Measurements from ENCODE around the gene VAV1. TPM values are rescaled to one million over a fixed set of nuclear protein-coding genes. Genes with fewer than 3 reads are reported as not detected.

Gene VAV1
- polyA plus RNA-seq, 2 of the 4 experiments (the other 2 are of a cell fraction), result 5.6 to 7.5 TPM

GRCh38 chr19:6739390-6739882, 33.1 kb upstream of the VAV1 start, which contains the start of gene TRIP10:
Gene TRIP10, plus strand, starts transcription at chr19:6739680. Its CDS starts 82 bp downstream, at chr19:6739762.
- H3K4me2 ChIP-seq, result peak within 1 kb of the TSS; percentile 99
- peak within 1 kb of the TSS; percentile 97 to 98 for H3K27ac ChIP-seq
- ChIA-PET POLR2A (interaction anchor here (1.0 to 2.3 kb wide), 2 partner anchors 28 to 62 kb away, joined by 3 to 10 read pairs; partner anchors contain the start of gene SH2D3A), CTCF (interaction anchor here (1.0 to 6.3 kb wide), 13 partner anchors 11 to 151 kb away, joined by 3 to 127 read pairs (median 7); partner anchors contain the start of genes SH2D3A and VAV1)
- H3K4me3 ChIP-seq, result peak within 1 kb of the TSS; percentile 93
- no peak for FAIRE-seq
- WGBS (ENCODE audit: missing lambda C conversion rate), result 2% methylated on average over 20 of the region's 47 CpGs
- ATAC-seq, result peak; percentile 5 to 15; a peak in 5 of 6 replicates
- TF ChIP-seq SREBF2 (IDR thresholded peaks at IDR 0.05) (no peak), TFCP2L1 (CRISPR knock-in tag; IDR thresholded peaks at IDR 0.05) (no peak), POLR2AphosphoS2 (conservative IDR thresholded peaks at IDR 0.05; ENCODE audit: low read length) (no peak), POLR2A (IDR thresholded peaks at IDR 0.05; ENCODE audit: low read length) (peak; percentile 22; the same call in 1 of the 2 replicates), JUN (IDR thresholded peaks at IDR 0.05) (peak in 1 of 2 experiments; percentile 40; a peak in 1 of 5 replicates), TP53 (CRISPR knock-in tag; IDR thresholded peaks at IDR 0.05) (no peak)
- H3K4me1 ChIP-seq, result peaks cover 46% of the 10 kb centered on the region
- DNase-seq (ENCODE audit: low read depth in 1 of 2, low spot score in 1 of 2), result peak; percentile 65 to 78
- no peaks in the 10 kb centered on the region for H3K9me3 ChIP-seq

GRCh38 chr19:6739883-6740588, 32.5 kb upstream of the VAV1 start:
- Histone ChIP-seq H3K4me1 (peaks cover 50% of the 10 kb centered on the region), H3K4me2 (peak overlapping the region; percentile 67), H3K4me3 (peak overlapping the region; percentile 93), H3K9me3 (no peaks in the 10 kb centered on the region), H3K27ac (peak overlapping the region; percentile 97 to 98)
- WGBS (ENCODE audit: missing lambda C conversion rate), result 3% methylated on average over 11 of the region's 34 CpGs
- DNase-seq (ENCODE audit: low read depth in 1 of 2, low spot score in 1 of 2) (peak; percentile 50 to 53), FAIRE-seq (no peak), ATAC-seq (no peak)
- TF ChIP-seq MAX (IDR thresholded peaks at IDR 0.05) (peak; percentile 1), CBX8 (IDR thresholded peaks at IDR 0.05) (no peak)
- CTCF ChIA-PET, result interaction anchor here (6.3 kb wide), 1 partner anchor 123 kb away, joined by 36 read pairs; no protein-coding TSS in a partner anchor
- POLR2A ChIA-PET, result interaction anchor here (0.6 to 1.0 kb wide), 2 partner anchors 27 to 61 kb away, joined by 3 read pairs; partner anchors contain the start of gene SH2D3A

GRCh38 chr19:6740589-6741343, 31.7 kb upstream of the VAV1 start:
- CTCF ChIA-PET, result interaction anchor here (1.3 to 6.3 kb wide), 2 partner anchors 63 to 123 kb away, joined by 3 to 36 read pairs; no protein-coding TSS in a partner anchor
- peak in 1 of 2 experiments; percentile 27 for DNase-seq (ENCODE audit: low read depth in 1 of 2, low spot score in 1 of 2)

GRCh38 chr19:6743066-6743465, 29.4 kb upstream of the VAV1 start:
- TF ChIP-seq HOXA7 (CRISPR knock-in tag; IDR thresholded peaks at IDR 0.05) (no peak), USF2 (IDR thresholded peaks at IDR 0.05) (no peak), FOXS1 (CRISPR knock-in tag; IDR thresholded peaks at IDR 0.05) (no peak)
- 83% methylated on average over 7 of the region's 7 CpGs for WGBS (ENCODE audit: missing lambda C conversion rate)
- DNase-seq (ENCODE audit: low read depth in 1 of 2, low spot score in 1 of 2), result no peak
- ChIA-PET POLR2A (interaction anchor here (1.0 to 1.1 kb wide), 2 partner anchors 12 to 212 kb away, joined by 3 read pairs; partner anchors contain the start of gene TNFSF9), CTCF (interaction anchor here (1.1 to 6.3 kb wide), 3 partner anchors 26 to 226 kb away, joined by 3 to 36 read pairs (median 4); no protein-coding TSS in a partner anchor)
- H3K4me2 ChIP-seq, result peak overlapping the region; percentile 67
- H3K4me1 ChIP-seq, result peaks cover 66% of the 10 kb centered on the region
- no peaks in the 10 kb centered on the region for H3K9me3 ChIP-seq
- H3K4me3 ChIP-seq, result no peak overlapping the region
- ATAC-seq, result no peak
- FAIRE-seq, result no peak
- H3K27ac ChIP-seq, result peak overlapping the region; percentile 92 to 99

More at GRCh38 chr19:6740589-6741343, 31.7 kb upstream of the VAV1 start:
- H3K4me2 ChIP-seq, result peak overlapping the region; percentile 67
- TF ChIP-seq JUNB (IDR thresholded peaks at IDR 0.05) (no peak), PHF8 (IDR thresholded peaks at IDR 0.05; ENCODE audit: borderline replicate concordance, low read depth) (peak; percentile 22; the same call in 1 of the 2 replicates), CBX8 (IDR thresholded peaks at IDR 0.05) (no peak), MAX (IDR thresholded peaks at IDR 0.05) (peak; percentile 17; the same call in 1 of the 2 replicates), TP53 (CRISPR knock-in tag; IDR thresholded peaks at IDR 0.05) (no peak), FOSL2 (IDR thresholded peaks at IDR 0.05) (no peak), FOSL2 (CRISPR knock-in tag; IDR thresholded peaks at IDR 0.05) (peak; percentile 20; the same call in 1 of the 2 replicates)
- FAIRE-seq (no peak), ATAC-seq (0 out of 6 replicates have a peak, but pooled peaks of 1 of the 2 experiments have one; percentile 0)
- peaks cover 56% of the 10 kb centered on the region for H3K4me1 ChIP-seq
- no peaks in the 10 kb centered on the region for H3K9me3 ChIP-seq
- POLR2A ChIA-PET, result interaction anchor here (0.6 kb wide), 1 partner anchor 60 kb away, joined by 3 read pairs; no protein-coding TSS in a partner anchor
- WGBS (ENCODE audit: missing lambda C conversion rate), result 1% methylated on average over 13 of the region's 46 CpGs
- peak overlapping the region; percentile 93 for H3K4me3 ChIP-seq
- peak overlapping the region; percentile 97 to 98 for H3K27ac ChIP-seq

All from A549 (cell line).